EH (cell line): ENCODE data around the gene FBLL1.
A peak's percentile ranks its signal among the peaks of the same experiment; 100 is the strongest.
"Not testable (repeated sequence)": the region's sequence is repeated elsewhere in the genome, so short reads cannot be mapped to it uniquely, and the experiment has no call there.

Experiments used
- DNase-seq: peaks from one replicate; pipeline ENCODE4 v3.0.0-alpha.2; 2015; ENCODE audit warnings: low read depth

Gene FBLL1

DNA sequence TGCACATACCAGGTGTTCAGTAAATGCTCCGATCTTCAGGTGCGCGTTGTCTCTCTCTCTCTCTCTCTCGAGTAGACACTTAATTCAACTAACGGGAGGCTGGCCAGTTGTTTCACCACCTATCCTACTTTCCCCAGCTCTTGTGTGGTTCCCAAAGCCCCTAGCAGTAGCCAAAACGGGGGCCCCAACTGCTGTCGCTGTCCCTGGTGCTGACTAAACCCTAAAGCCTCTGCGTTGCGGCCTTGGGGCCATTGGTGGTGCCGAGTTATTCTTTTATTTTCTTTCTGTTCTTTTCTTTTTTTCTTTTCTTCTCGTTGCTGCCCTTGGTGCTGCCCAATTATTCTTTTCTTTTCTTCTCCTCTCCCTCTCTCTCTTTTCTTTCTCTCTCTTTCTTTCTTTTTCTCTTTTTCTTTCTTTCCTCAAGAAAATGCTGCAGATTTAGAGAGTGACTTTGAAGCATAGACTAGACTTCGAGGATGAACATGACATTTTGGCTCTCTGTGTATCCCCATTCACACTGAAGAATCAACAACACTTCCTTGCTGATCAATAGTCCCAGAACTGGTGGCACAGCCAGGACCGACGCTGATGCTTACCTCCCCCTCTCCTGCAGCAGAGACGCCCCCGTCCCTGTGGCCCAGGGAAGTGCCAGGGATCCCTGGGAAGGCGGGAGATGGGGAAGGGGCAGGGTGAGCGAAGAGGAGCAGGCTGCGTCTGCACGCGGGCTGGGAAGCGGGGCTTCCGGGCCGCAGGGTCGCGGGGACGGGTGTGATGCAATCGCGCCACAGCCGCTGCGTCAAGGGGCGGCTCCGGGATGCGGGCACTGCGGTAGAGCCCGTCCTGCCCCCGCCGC, at the start of gene FBLL1:
Gene FBLL1, plus strand, starts transcription at position 785 of the 853 bp plus-strand sequence. CDS start 200 bp downstream, outside the sequence.
- peak; percentile 32 for DNase-seq

GRCh38 chr5:168480601-168481000, 48.5 kb upstream of the FBLL1 start:
- no peak for DNase-seq

DNA sequence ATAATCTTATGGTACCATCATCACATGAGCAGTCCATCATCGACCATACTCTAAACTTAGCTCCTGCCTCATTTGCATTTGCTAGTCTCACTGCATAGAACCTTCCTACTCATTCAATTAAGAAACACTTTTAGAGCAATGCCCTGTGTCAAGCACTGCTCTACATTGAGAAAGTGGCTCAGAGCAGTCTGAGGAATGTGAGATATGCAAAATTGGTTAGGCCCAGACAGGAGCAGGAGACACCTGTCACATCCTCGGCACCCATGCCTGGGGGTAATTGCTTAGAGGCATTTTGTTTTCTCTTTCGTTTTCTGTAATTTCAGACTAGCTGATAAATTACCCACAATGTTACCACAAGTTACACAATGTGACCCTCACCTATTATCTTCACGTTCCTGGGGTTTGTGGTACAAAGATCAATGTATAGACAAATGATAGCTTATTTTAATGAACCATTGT, 47.7 kb upstream of the FBLL1 start:
- DNase-seq, result no peak

DNA sequence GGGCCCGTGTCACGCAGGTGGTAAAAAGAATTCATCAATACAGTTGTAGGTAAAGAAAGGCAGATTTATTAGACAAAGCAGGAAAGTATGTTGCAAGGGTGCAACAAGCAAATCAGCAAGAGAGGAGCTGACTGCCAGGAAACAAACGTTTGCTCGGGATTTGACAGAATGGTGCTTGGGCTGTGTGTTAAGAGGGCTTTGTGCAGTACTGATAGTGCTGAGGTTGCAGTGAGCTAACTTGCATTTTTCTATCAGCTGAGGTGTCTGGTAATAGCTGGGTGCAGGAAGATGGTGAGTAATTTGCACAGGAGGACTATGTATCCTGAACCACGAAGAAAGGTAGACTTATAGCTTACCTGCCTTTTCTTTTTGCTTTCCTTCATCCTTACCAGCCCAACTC, 46.7 kb upstream of the FBLL1 start:
- no peak for DNase-seq

GRCh38 chr5:168486136-168486879, 42.8 kb upstream of the FBLL1 start, which contains the start of gene RARS1:
Gene RARS1, plus strand, starts transcription at chr5:168486471. Its CDS starts 28 bp downstream, at chr5:168486499.
- peak; percentile 94 for DNase-seq

DNA sequence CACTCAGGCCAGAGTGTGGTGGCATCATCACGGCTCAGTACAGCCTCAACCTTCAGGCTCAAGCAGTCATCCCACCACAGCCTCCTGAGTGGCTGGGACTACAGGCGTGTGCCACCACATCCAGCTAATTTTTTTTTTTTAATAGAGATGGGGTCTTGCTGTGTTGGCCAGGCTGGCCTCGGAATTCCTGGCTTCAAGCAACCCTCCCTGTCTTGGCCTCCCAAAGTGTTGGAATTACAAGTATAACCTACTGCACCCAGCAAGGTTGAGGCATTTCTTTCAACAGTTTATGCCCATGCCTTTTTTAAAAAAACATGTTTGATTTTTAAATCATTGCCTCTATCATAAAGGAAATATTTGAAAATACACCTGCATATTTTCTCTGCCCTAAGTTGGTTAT, 40.0 kb upstream of the FBLL1 start:
- no peak for DNase-seq

DNA sequence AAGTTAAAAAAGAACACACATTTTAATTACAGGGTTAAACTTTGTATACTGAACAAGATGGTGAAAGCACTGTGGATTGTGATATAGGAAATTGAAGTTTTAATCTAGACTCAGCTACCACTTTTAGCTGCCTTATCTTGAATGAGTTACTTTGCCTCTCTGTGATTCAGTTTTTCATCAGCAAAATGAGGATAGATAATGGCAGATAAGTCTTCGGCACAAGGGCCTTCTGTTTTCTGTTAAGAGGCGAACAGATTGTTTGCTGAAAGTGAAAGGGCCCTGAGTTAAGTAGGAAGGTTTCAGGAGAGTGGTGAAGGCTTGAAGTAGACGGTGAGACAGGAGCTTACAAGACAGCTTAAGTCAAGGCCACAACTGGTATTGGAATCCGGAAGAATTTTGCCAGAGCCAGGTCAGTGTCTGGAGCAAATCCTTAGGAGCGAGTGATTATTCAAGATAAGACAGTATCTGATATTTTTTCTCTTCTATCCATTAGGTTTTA, 35.0 kb upstream of the FBLL1 start:
- DNase-seq, result no peak

GRCh38 chr5:168502563-168503237, 26.4 kb upstream of the FBLL1 start:
- no peak for DNase-seq

DNA sequence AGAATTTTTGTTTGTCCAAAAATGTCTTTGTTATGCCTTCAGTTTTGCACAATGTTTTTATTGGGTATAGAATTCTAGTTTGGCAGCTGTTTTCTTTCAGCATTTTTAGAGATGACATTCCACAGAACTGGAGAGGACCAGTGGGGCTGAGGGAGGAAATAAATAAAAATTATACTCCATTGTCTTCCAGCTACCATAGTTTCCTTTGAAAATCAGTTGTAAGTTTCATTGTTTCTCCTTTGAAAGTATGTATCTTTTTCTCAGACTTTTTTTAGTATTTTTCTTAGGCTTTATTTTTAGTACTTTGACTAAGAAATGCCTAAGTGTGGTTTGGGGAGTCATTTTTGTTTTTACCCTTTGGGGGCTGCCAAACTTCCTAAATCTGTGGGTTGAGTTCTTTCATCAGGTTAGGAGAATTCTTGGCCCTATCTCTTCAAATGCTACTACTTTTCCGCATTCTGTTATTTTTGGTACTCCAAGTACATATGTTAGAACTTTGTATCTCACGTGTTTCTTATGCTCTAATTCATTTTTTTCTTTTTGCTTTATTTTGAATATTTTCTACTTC, 15.2 kb upstream of the FBLL1 start:
- DNase-seq, result no peak

DNA sequence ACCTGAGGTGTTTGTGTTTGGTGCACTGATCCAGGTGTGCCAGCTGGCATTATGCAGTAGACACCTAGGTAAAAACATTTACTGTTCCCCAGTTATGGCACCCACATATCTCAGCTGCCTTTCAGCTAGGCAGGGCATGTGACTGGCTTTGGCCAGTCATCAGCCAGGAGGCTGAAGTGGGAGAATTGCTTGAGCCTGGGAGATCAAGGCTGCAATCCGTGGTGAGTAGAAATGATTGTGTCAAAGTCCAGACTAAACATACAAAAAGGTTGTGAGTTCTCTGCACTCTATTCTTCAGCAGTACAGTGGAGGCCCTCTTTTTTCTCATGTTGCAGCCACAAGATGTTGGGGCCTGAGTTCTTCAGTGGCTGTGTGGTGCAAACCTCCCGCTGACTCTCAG, 3.2 kb upstream of the FBLL1 start:
- DNase-seq, result no peak

DNA sequence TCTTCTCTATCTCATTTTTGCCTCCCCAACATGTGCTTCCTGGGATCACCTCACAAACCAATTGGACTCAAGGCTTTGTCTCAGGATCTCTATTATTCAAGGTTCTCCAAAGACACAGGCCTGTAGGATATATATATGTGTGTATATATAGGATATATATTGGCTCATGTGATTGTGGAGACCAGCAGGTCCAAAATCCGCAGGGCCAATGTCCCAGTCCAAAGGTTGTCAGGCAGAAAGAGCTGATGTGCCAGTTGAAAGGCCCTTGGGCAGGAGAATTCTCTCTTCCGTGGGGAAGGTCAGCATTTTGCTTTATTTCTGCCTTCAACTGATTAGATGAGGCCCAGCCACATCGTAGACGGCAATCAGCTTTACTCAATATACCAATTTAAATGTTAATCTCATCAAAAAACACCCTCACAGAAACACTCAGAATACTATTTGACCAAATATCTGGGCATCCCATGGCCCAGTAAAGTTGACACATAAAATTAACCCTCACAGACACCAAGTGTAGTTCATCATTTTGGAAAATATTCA, 1.3 kb upstream of the FBLL1 start:
- no peak for DNase-seq

DNA sequence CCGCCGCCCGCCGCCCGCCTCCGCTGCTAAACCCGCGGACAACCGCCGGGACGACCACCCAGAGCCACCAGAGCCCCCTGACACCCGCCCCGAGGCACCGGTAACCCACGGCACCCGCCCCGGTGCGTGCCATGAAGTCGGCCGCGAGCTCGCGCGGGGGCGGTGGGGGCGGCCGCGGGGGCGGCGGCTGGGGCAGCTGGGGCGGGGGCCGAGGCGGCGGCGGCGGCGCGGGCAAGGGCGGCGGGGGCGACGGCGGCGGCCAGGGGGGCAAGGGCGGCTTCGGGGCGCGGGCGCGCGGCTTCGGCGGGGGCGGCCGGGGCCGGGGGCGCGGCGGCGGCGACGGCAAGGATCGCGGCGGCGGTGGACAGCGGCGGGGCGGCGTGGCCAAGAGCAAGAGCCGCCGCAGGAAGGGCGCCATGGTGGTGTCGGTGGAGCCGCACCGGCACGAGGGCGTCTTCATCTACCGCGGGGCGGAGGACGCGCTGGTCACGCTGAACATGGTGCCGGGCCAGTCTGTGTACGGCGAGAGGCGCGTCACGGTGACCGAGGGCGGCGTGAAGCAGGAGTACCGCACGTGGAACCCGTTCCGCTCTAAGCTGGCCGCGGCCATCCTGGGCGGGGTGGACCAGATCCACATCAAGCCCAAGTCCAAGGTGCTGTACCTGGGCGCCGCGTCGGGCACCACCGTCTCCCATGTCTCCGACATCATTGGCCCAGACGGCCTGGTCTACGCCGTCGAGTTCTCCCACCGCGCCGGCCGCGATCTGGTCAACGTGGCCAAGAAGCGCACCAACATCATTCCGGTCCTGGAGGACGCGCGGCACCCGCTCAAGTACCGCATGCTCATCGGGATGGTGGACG, 499 bp downstream of the FBLL1 start:
- DNase-seq, result no peak

- peak; percentile 25 for DNase-seq
Measured at GRCh38 chr5:168530621-168531150, 1.6 kb downstream of the FBLL1 start.

DNA sequence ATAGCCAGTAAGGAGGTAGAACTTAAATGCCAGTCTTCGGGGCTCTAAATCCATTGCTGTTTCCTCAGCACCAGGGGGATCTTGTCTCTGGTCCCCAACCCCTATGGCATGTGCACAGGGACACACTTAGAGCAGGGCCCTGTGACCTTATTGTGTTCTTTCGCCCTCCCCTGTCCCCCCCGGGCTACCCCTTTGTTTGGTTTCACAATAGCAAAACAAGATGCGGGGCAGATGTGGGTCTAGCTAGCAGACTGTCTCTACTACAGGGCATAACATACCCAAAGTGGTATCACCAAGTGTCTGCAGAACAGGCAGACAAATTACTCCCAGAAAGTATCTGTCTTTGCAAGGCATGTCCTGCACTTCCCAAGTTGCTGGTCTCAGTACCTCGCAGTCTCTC, 2.1 kb downstream of the FBLL1 start:
- DNase-seq, result no peak

DNA sequence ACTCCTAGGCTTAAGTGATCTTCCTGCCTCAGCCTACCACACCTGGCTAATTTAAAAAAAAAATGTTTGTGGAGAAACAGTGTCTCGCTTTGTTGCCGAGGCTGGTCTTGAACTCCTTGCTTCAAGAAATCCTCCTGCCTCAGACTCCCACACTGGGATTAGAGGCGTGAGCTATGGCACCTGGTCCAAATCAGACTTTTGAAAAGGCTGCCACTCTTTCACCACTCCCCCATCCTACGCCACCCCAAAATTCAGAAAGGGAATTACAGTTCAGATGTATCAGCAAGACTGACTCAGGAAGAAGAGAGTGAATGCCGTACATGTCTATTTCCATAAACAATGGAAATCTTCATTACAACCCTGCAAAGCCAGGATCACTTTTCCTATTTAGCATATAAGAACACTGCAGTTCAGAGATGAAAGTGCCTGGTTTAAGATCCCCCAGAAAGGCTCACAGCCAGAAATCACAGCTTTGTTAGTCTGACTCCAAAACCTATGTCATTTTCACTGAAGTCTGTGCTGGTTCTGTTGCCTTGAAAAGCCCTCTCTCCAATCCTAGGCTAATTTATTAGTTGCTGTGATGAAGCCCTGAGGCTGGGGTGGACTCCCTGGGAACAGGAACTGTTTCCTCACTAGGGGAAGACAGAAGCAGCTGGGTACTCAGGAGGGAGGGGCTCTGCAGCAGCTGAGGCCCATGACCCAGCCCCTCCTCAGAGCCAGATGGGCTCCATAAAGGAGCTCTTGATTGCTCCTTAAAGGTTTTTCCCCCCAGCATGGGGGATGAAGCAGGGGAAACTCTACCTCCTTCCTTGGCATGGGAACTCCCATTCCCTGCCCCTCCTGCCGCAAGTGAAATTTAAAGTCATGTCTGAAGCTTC, 3.1 kb downstream of the FBLL1 start:
- no peak for DNase-seq

DNA sequence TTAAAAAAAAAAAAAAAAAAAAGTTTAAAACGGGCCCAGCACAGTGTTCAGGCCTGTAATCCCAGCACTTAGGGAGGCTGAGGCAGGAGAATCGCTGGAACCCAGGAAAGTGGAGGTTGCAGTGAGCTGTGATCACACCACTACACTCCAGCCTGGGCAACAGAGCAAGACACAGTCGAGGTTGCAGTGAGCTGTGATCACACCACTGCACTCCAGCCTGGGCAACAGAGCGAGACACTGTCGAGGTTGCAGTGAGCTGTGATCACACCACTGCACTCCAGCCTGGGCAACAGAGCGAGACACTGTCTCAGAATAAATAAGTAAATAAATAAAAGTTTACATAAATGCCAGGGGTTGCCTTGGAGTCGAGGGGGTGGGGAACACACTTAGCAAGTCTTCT, 5.2 kb downstream of the FBLL1 start:
- DNase-seq, result not testable (repeated sequence)

GRCh38 chr5:168537176-168537575, 8.1 kb downstream of the FBLL1 start:
- DNase-seq, result no peak

DNA sequence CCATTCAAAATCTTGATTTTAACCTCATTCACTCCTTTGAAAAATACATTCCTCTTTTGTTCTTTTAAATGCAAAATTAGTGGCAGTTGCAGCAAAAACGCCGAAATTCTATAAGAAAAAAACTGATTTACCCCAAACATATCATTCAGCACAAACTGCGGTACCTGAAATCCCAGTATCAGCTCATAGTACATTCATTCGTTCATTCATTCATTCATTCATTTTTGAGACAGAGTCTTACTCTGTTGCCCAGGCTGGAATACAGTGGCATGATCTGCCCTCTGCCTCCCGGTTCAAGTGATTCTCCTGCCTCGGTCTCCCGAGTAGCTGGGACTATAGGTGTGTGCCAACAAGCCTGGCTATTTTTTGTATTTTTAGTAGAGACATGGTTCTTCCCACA, 20.4 kb downstream of the FBLL1 start:
- no peak for DNase-seq

DNA sequence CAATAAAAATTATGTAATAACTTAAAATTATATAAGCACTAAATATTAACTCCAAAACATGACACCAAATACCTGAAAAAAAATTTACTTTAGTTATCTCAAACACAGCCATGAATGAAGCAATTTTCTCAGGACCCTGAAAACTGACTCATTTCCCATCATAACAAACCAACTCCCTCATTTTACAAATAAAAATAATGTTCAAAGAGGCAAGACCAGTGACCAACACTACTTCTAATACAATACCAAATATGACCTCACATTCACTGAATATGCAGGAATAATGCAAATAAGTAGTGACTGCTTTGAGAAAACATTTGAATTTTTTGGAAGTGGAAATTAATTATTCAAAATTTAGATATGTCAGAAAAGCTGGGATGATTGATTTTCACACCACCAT, 21.6 kb downstream of the FBLL1 start:
- no peak for DNase-seq
